A549 (cell line): Measurements from ENCODE around the gene ZBTB16. TPM values are rescaled to one million over a fixed set of nuclear protein-coding genes. Genes with fewer than 3 reads are reported as not detected.

Experiments
- ATAC-seq, 2 experiments: fragments of 200-7000 bp in 1 of 2; fragments of >200 bp in 1 of 2; cut with Nextera tagmentation in 1 of 2; cut with Tn5 transposase in 1 of 2; 3 replicates each; pipeline versions ENCODE4 v1.8.0 to v1.9.1; 2018 to 2020; ENCODE audit warnings: mild to moderate bottlenecking in 1 of 2, moderate library complexity in 1 of 2
- CTCF ChIA-PET: fragments of 300-600 bp; sonication (Branson Sonifier 250); formaldehyde crosslinking; extraction: SDS; loops from one replicate; lab custom pipeline; 2021; ENCODE audit warnings: antibody characterized with exemption, inconsistent platforms; lab: Yijun Ruan, JAX
- POLR2A ChIA-PET: fragments of 350-600 bp; formaldehyde crosslinking; extraction: SDS; loops from one replicate; lab custom pipeline; 2021; ENCODE audit warnings: antibody characterized with exemption, inconsistent platforms; lab: Yijun Ruan, JAX
- DNase-seq, 2 experiments: peaks; one replicate each; pipeline versions ENCODE4 v3.0.0 to v3.0.0-alpha.2; 2011 to 2016; ENCODE audit warnings: low read depth in 1 of 2, low spot score in 1 of 2
- FAIRE-seq: peaks from 2 replicates; lab custom pipeline; 2011; peaks lifted over from hg19 to GRCh38; lab: Jason Lieb, UNC
- H3K27ac ChIP-seq, 2 experiments: fragments of >200 bp; sonication (Bioruptor Twin); formaldehyde crosslinking; 3 replicates each; pipeline ENCODE4 v1.5.1; 2016 to 2017
- H3K4me1 ChIP-seq: fragments of >200 bp; sonication (Bioruptor Twin); formaldehyde crosslinking; 3 replicates; pipeline ENCODE4 v1.6.1; 2016
- H3K4me2 ChIP-seq: fragments of >200 bp; sonication (Bioruptor Twin); formaldehyde crosslinking; 3 replicates; pipeline ENCODE4 v1.6.1; 2016
- H3K4me3 ChIP-seq: fragments of >200 bp; sonication (Bioruptor Twin); formaldehyde crosslinking; 3 replicates; pipeline ENCODE4 v1.5.1; 2016
- H3K9me3 ChIP-seq: fragments of >200 bp; sonication (Bioruptor Twin); formaldehyde crosslinking; 3 replicates; pipeline ENCODE4 v1.6.1; 2016
- BHLHE40 ChIP-seq: IDR thresholded peaks from 2 replicates; pipeline ENCODE4 v1.6.1; 2012; ENCODE audit warnings: low read depth, low read length, inconsistent platforms
- CBX8 ChIP-seq: fragments of 200-600 bp; sonication (generic); IDR thresholded peaks from 2 replicates; pipeline ENCODE4 v1.6.1; 2016
- CEBPB ChIP-seq, 2 experiments: fragments of >200 bp in 1 of 2; sonication (Bioruptor Twin) in 1 of 2; formaldehyde crosslinking in 1 of 2; IDR thresholded peaks; 2 replicates each; pipeline ENCODE4 v1.6.1; 2012 to 2016
- CHD2 ChIP-seq: fragments of 150-350 bp; IDR thresholded peaks from 2 replicates; pipeline ENCODE4 v1.6.1; 2014; ENCODE audit warnings: low read length; ENCODE audit not compliant: partially characterized antibody
- EP300 ChIP-seq, 2 experiments: fragments of >200 bp; sonication (Bioruptor Twin); formaldehyde crosslinking; IDR thresholded peaks; 2 replicates in 1 of 2; 3 replicates in 1 of 2; pipeline ENCODE4 v1.6.1; 2016 to 2017
- FOSB ChIP-seq: fragments of 250-450 bp; sonication (Bioruptor Pico); IDR thresholded peaks from 2 replicates; pipeline ENCODE4 v1.5.0; 2020; ENCODE audit warnings: mild to moderate bottlenecking, moderate library complexity
- GATA3 ChIP-seq: IDR thresholded peaks from 2 replicates; pipeline ENCODE4 v1.6.1; 2012; ENCODE audit warnings: borderline replicate concordance
- HOXA7 ChIP-seq: fragments of 250-450 bp; sonication (Bioruptor Pico); IDR thresholded peaks from 2 replicates; pipeline ENCODE4 v1.5.0; 2020; ENCODE audit warnings: mild to moderate bottlenecking, moderate library complexity
- HOXB13 ChIP-seq: fragments of 250-450 bp; sonication (Bioruptor Pico); IDR thresholded peaks from 2 replicates; pipeline ENCODE4 v1.5.0; 2020; ENCODE audit warnings: low read depth, mild to moderate bottlenecking, moderate library complexity
- HOXB5 ChIP-seq: fragments of 250-450 bp; sonication (Bioruptor Pico); IDR thresholded peaks from 2 replicates; pipeline ENCODE4 v1.5.0; 2020; ENCODE audit warnings: mild to moderate bottlenecking, moderate library complexity
- JUNB ChIP-seq: fragments of >200 bp; sonication (Bioruptor Twin); formaldehyde crosslinking; IDR thresholded peaks from 2 replicates; pipeline ENCODE4 v1.6.1; 2016
- KDM1A ChIP-seq: fragments of 200-600 bp; sonication (generic); IDR thresholded peaks from 2 replicates; pipeline ENCODE4 v1.6.1; 2016; ENCODE audit warnings: low read depth, mild to moderate bottlenecking
- NFE2L2 ChIP-seq: fragments of 150-350 bp; conservative IDR thresholded peaks from 2 replicates; pipeline ENCODE4 v1.6.1; 2014; ENCODE audit warnings: low read length
- NPAS2 ChIP-seq: fragments of 250-450 bp; sonication (Bioruptor Pico); IDR thresholded peaks from 2 replicates; pipeline ENCODE4 v1.8.0; 2022; ENCODE audit warnings: mild to moderate bottlenecking, moderate library complexity, borderline replicate concordance
- NR3C1 ChIP-seq: fragments of >200 bp; sonication (Bioruptor Twin); formaldehyde crosslinking; IDR thresholded peaks from 3 replicates; pipeline ENCODE4 v1.6.1; 2017
- PHF8 ChIP-seq: fragments of 200-600 bp; sonication (generic); IDR thresholded peaks from 2 replicates; pipeline ENCODE4 v1.6.1; 2016; ENCODE audit warnings: low read depth, mild to moderate bottlenecking, antibody characterized with exemption, moderate library complexity, borderline replicate concordance
- POLR2AphosphoS2 ChIP-seq: conservative IDR thresholded peaks from 2 replicates; pipeline ENCODE4 v1.6.1; 2012; ENCODE audit warnings: low read length, improper control_type of control experiment, inconsistent platforms
- RARB ChIP-seq: fragments of 250-450 bp; sonication (Bioruptor Pico); IDR thresholded peaks from 2 replicates; pipeline ENCODE4 v1.8.0; 2021; ENCODE audit warnings: mild to moderate bottlenecking, moderate library complexity
- WGBS: methylation state at CpG from one replicate; pipeline ENCODE4 v1.1.6; 2017; ENCODE audit errors: missing lambda C conversion rate; 5-methylcytosine and 5-hydroxymethylcytosine counted together
- polyA plus RNA-seq, 4 experiments: library from polyadenylated mRNA; depleted of rRNA in 3 of 4; stranded (reverse); fragments of >200 nt; fragmentation: RNase III in 1 of 4; extraction: RNeasy Plus Mini Kit Qiagen cat#74134 plus additional on column Dnase treatment in 1 of 4; gene quantifications; 2 replicates in 3 of 4; 3 replicates in 1 of 4; pipeline ENCODE4 v1.2.3, GENCODE V29; 2011 to 2017
- TF ChIP-seq, protein P1 (sequence below): IDR thresholded peaks from 2 replicates; pipeline ENCODE4 v1.6.1; 2012
- TF ChIP-seq, protein P2 (sequence below): fragments of >200 bp; sonication (Bioruptor Twin); formaldehyde crosslinking; IDR thresholded peaks from 2 replicates; pipeline ENCODE4 v1.6.1; 2016

ZBTB16 gene
- polyA plus RNA-seq, 2 of the 4 experiments (the other 2 are of a cell fraction) = not detected

DNA sequence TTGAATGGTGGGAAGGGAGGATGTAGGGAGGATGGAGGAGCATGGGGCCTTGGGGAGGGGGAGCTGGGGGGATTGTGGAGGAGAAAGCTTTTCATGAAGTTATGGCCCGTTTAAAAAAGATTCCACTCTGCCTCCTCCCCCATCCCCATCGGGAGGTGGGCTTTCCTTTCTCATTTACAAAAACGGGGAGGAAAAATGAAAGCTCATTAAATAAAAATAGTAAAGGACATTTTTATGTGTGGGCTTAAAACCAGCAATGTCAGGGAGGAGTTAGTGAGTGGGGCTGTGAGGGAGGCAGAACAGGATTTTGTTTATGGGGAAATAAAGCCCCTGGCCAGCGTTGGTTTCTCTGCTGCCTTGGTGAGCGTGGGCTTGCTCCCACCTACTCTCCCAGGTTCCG lies 83.2 kb downstream of the ZBTB16 start:
- no peak for FAIRE-seq
- CTCF ChIA-PET = no interaction called here
- H3K9me3 ChIP-seq = no peaks in the 10 kb centered on the region
- no peak overlapping the region for H3K4me2 ChIP-seq
- no peak overlapping the region for H3K27ac ChIP-seq
- WGBS = 3% methylated on average over 6 of the region's 6 CpGs
- no peaks in the 10 kb centered on the region for H3K4me1 ChIP-seq
- POLR2A ChIA-PET = no interaction called here
- ATAC-seq = no peak
- no peak overlapping the region for H3K4me3 ChIP-seq
- TF ChIP-seq POLR2AphosphoS2 = no peak
- TF ChIP-seq NFE2L2 = no peak
- no peak for DNase-seq

DNA sequence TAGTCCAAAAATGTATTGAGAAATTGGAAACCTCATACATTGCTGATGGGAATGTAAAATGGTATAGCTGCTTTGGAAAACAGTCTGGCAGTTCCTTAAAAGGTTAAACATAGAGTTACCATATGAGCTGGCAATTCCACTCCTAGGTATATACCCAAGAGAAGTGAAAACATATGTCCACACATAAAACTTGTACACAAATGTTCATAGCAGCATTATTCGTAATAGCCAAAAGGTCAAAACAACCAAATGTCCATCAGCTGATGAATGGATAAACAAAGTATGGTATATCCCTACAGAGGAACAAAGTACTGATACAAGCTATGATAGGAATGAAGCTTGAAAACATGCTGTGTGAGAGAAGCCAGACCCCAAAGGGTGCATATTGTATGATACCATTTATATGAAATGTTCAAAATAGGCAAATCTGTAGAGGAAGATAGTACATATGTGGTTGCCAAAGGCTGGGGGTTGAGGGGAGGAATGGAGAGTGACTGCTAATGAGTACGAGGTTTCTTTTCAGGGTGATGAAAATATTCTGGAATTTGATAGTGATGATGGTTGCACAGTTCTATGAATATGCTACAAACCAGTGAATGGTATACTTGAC lies 85.8 kb downstream of the ZBTB16 start:
- Histone ChIP-seq H3K4me3 (no peak overlapping the region), H3K4me2 (no peak overlapping the region), H3K27ac (no peak overlapping the region), H3K4me1 (no peaks in the 10 kb centered on the region), H3K9me3 (no peaks in the 10 kb centered on the region)
- FAIRE-seq (no peak), DNase-seq (no peak), ATAC-seq (no peak)
- POLR2A ChIA-PET = no interaction called here
- TF ChIP-seq HOXA7 (no peak), EP300 (IDR thresholded peaks at IDR 0.05) (no peak), GATA3 (no peak), KDM1A (no peak), NPAS2 (no peak)
- TF ChIP-seq, protein P1, sequence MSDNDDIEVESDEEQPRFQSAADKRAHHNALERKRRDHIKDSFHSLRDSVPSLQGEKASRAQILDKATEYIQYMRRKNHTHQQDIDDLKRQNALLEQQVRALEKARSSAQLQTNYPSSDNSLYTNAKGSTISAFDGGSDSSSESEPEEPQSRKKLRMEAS = no peak
- CTCF ChIA-PET = interaction anchor here (1.6 to 1.8 kb wide), 2 partner anchors 19 to 151 kb away, joined by 4 to 5 read pairs; no protein-coding TSS in a partner anchor
- 22% methylated on average over 2 of the region's 2 CpGs for WGBS

DNA sequence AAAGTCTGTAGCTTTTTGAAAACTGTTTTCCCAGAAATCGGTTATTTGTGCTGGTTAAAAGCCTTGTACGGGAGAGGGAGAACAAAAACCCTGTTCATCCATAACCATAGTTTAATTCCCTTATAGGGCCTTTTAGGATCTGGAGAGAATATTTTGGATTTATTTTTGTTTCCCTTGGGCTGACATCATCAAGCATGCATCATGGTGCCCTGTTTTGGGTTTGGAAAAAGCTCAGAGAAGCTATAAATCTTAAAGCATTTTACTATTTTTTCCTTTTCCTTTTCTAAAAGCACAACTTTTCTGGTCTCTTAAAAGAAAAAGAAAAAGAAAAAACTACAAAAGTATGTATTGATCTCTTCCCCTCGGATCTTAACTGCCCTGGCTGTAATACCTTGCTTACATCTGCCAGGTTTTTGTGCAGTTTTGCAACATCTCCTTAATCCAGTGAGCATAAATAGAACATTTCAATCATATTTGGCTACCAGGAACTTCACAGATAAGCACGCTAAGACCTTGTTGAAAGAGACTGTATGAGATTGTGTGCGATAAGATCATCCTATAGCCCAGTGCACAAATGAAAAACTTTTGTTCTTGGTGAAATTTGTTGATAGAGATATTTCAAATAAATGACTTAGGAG lies 88.0 kb downstream of the ZBTB16 start:
- no peak for TF ChIP-seq CBX8
- no peak for TF ChIP-seq PHF8
- no peak for TF ChIP-seq HOXB5 (CRISPR knock-in tag)
- TF ChIP-seq NR3C1 = no peak
- FAIRE-seq (no peak), ATAC-seq (no peak), DNase-seq (no peak)
- 35% methylated on average over 5 of the region's 5 CpGs for WGBS
- Histone ChIP-seq H3K4me2 (no peak overlapping the region), H3K27ac (no peak overlapping the region), H3K9me3 (no peaks in the 10 kb centered on the region), H3K4me1 (no peaks in the 10 kb centered on the region), H3K4me3 (no peak overlapping the region)
- CTCF ChIA-PET = no interaction called here
- POLR2A ChIA-PET = no interaction called here

DNA sequence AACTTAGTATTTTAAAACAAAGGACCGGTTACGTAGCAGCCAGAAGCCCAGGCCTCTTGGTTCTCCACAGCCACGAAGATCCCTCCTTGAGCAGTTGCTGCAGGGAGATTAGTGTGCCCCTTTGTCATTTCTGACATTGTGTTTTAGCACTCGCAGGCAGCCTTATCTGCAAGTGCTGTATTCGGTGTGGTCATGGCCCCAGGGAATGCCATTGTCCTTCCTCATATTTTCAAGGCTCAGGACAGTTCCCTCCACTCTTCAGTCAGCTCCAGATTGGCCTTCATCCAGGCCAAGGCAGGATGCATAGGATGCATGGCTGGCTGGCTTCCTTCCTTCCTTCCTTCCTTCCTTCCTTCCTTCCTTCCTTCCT lies 88.5 kb downstream of the ZBTB16 start:
- Histone ChIP-seq H3K4me3 (no peak overlapping the region), H3K9me3 (no peaks in the 10 kb centered on the region), H3K4me1 (no peaks in the 10 kb centered on the region), H3K27ac (no peak overlapping the region), H3K4me2 (no peak overlapping the region)
- ChIA-PET POLR2A (no interaction called here), CTCF (interaction anchor here (0.6 kb wide), 1 partner anchor 1022 kb away, joined by 3 read pairs; no protein-coding TSS in a partner anchor)
- no peak for DNase-seq
- no peak for ATAC-seq
- 45% methylated on average over 5 of the region's 5 CpGs for WGBS
- TF ChIP-seq CHD2 = no peak
- no peak for TF ChIP-seq CEBPB (IDR thresholded peaks at IDR 0.05)
- TF ChIP-seq, protein P2, sequence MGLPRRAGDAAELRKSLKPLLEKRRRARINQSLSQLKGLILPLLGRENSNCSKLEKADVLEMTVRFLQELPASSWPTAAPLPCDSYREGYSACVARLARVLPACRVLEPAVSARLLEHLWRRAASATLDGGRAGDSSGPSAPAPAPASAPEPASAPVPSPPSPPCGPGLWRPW = no peak
- no peak for TF ChIP-seq NFE2L2
- no peak for TF ChIP-seq CBX8
- TF ChIP-seq FOSB (CRISPR knock-in tag) = no peak
- TF ChIP-seq JUNB = no peak
- no peak for TF ChIP-seq BHLHE40
- TF ChIP-seq HOXB13 (CRISPR knock-in tag) = no peak
- no peak for TF ChIP-seq RARB (CRISPR knock-in tag)
- FAIRE-seq = no peak
